PC-3 (cell line): ENCODE data around the gene OR2F2.

Experiments
- EZH2phosphoT487 ChIP-seq: fragments of 300-600 bp; sonication (generic); IDR thresholded peaks from 2 replicates; pipeline ENCODE4 v1.6.1; 2018; ENCODE audit warnings: mild to moderate bottlenecking, antibody characterized with exemption, low read length, borderline replicate concordance
- TF ChIP-seq, protein P1 (sequence below): fragments of 300-600 bp; sonication (generic); conservative IDR thresholded peaks from 2 replicates; pipeline ENCODE4 v1.5.1; 2017; ENCODE audit warnings: antibody characterized with exemption, low read depth, mild to moderate bottlenecking, low read length

DNA sequence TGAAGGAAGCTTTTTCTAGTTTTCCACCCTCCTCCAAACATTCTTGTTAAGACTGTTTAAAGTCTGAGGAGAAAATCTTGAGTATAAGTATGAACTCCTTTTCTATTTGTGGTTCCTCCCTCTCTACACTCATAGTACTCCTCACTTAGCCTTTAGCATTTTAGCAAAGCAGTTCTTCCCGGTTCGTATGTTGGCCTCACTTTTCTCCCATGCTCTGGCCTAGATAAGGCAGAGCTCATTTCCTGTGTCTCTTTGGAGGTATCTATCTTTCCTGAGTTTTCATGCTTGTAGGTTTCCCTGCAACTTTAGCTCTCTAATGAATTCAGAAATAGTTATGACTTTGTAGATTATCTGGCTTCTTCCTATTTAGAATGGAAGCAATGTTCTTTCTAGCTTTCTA is 13.7 kb downstream of the OR2F2 start:
- TF ChIP-seq, protein P1, sequence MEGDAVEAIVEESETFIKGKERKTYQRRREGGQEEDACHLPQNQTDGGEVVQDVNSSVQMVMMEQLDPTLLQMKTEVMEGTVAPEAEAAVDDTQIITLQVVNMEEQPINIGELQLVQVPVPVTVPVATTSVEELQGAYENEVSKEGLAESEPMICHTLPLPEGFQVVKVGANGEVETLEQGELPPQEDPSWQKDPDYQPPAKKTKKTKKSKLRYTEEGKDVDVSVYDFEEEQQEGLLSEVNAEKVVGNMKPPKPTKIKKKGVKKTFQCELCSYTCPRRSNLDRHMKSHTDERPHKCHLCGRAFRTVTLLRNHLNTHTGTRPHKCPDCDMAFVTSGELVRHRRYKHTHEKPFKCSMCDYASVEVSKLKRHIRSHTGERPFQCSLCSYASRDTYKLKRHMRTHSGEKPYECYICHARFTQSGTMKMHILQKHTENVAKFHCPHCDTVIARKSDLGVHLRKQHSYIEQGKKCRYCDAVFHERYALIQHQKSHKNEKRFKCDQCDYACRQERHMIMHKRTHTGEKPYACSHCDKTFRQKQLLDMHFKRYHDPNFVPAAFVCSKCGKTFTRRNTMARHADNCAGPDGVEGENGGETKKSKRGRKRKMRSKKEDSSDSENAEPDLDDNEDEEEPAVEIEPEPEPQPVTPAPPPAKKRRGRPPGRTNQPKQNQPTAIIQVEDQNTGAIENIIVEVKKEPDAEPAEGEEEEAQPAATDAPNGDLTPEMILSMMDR: no peak
- no peak for TF ChIP-seq EZH2phosphoT487
